B cell (primary cell): ENCODE data around the gene RAI1. TPM values are rescaled to one million over a fixed set of nuclear protein-coding genes. Genes with fewer than 3 reads are reported as not detected.

Experiments used
- ATAC-seq: fragments of 200-7000 bp; cut with Tn5 transposase; one replicate; pipeline ENCODE4 v1.10.0; 2021; ENCODE audit warnings: low read depth, mild to moderate bottlenecking, moderate number of reproducible peaks, moderate library complexity
- CTCF ChIA-PET: fragments of 350-600 bp; sonication (Branson Sonifier 250); formaldehyde crosslinking; loops from one replicate; lab custom pipeline; 2021; ENCODE audit warnings: antibody characterized with exemption, inconsistent platforms; lab: Charles Lee
- POLR2A ChIA-PET: fragments of 350-600 bp; sonication (Branson Sonifier 250); formaldehyde crosslinking; loops from one replicate; lab custom pipeline; 2021; ENCODE audit warnings: antibody characterized with exemption; lab: Charles Lee
- DNase-seq: peaks from one replicate; pipeline ENCODE4 v3.0.0; 2013
- H2AFZ ChIP-seq: 2 replicates; pipeline ENCODE4 v1.6.1; 2012; ENCODE audit warnings: mild to moderate bottlenecking, low read depth, low read length; ENCODE audit not compliant: insufficient read depth, poor library complexity, severe bottlenecking
- H3K27ac ChIP-seq, 2 donors: 1 replicate in 1 of 2; 2 replicates in 1 of 2; pipeline ENCODE4 v1.5.1; 2012 to 2013; ENCODE audit warnings: low read length in 2 of 2, mild to moderate bottlenecking in 2 of 2, moderate library complexity in 1 of 2
- H3K27me3 ChIP-seq, 4 experiments: fragments of 200-600 bp in 1 of 4; sonication (generic) in 1 of 4; replicated peaks in 1 of 4; 1 replicate in 2 of 4; 2 replicates in 2 of 4; pipeline versions ENCODE4 v1.6.1 to v1.7.0; 2013 to 2016; ENCODE audit warnings: low read length in 3 of 4, mild to moderate bottlenecking in 2 of 4, mixed read lengths in 1 of 4, moderate library complexity in 1 of 4; ENCODE audit not compliant: insufficient read depth in 4 of 4, control insufficient read depth in 3 of 4; ENCODE audit errors: control extremely low read depth in 1 of 4
- H3K36me3 ChIP-seq, 2 experiments: replicated peaks in 1 of 2; 1 replicate in 1 of 2; 2 replicates in 1 of 2; pipeline versions ENCODE4 v1.6.1 to v1.7.1; 2013; ENCODE audit warnings: low read length in 1 of 2; ENCODE audit not compliant: insufficient read depth in 2 of 2, control insufficient read depth in 1 of 2; ENCODE audit errors: control extremely low read depth in 1 of 2, extremely low read depth in 1 of 2
- H3K4me1 ChIP-seq, 2 donors: fragments of 200-600 bp in 1 of 2; sonication (generic) in 1 of 2; 1 replicate in 1 of 2; 2 replicates in 1 of 2; pipeline versions ENCODE4 v1.5.1 to v1.6.1; 2013 to 2017; ENCODE audit warnings: low read length in 2 of 2; ENCODE audit not compliant: control insufficient read depth in 2 of 2, insufficient read depth in 2 of 2
- H3K4me2 ChIP-seq: replicated peaks from 2 replicates; pipeline ENCODE3; 2012; ENCODE audit warnings: mild to moderate bottlenecking, low read depth, low read length; ENCODE audit not compliant: poor library complexity, severe bottlenecking
- H3K4me3 ChIP-seq, 5 experiments: fragments of 200-600 bp in 1 of 5; sonication (generic) in 1 of 5; 1 replicate in 3 of 5; 2 replicates in 2 of 5; pipeline versions ENCODE4 v1.5.1 to v1.7.0; 2011 to 2016; ENCODE audit warnings: low read length in 4 of 5, mild to moderate bottlenecking in 4 of 5, low read depth in 2 of 5, control low read depth in 1 of 5, moderate library complexity in 1 of 5; ENCODE audit not compliant: insufficient read depth in 1 of 5; ENCODE audit errors: control extremely low read depth in 1 of 5, extremely low read depth in 1 of 5
- H3K79me2 ChIP-seq: fragments of 200-600 bp; sonication (generic); one replicate; pipeline ENCODE4 v1.6.0; 2016; ENCODE audit warnings: low read length; ENCODE audit not compliant: control insufficient read depth, insufficient read depth
- H3K9ac ChIP-seq: fragments of 200-600 bp; sonication (generic); 2 replicates; pipeline ENCODE4 v1.6.1; 2017; ENCODE audit warnings: mild to moderate bottlenecking, low read length, moderate library complexity
- H3K9me3 ChIP-seq, 3 donors: one replicate each; pipeline versions ENCODE4 v1.6.1 to v1.7.1; 2013; ENCODE audit warnings: low read length in 2 of 3; ENCODE audit not compliant: control insufficient read depth in 2 of 3, insufficient read depth in 1 of 3; ENCODE audit errors: control extremely low read depth in 1 of 3
- H4K20me1 ChIP-seq: 2 replicates; pipeline ENCODE4 v1.6.0; 2012; ENCODE audit warnings: mild to moderate bottlenecking, low read length; ENCODE audit not compliant: insufficient read depth, control insufficient read depth, poor library complexity, severe bottlenecking
- H3K27ac Mint-ChIP-seq: one replicate; pipeline ENCODE4 v1.8.0; 2021; ENCODE audit warnings: mixed read lengths
- H3K27me3 Mint-ChIP-seq: one replicate; pipeline ENCODE4 v1.8.0; 2021; ENCODE audit warnings: mixed read lengths
- H3K4me1 Mint-ChIP-seq: one replicate; pipeline ENCODE4 v1.8.0; 2021; ENCODE audit warnings: mixed read lengths
- H3K4me3 Mint-ChIP-seq: one replicate; pipeline ENCODE4 v1.8.0; 2021; ENCODE audit warnings: mixed read lengths
- H3K9me3 Mint-ChIP-seq: one replicate; pipeline ENCODE4 v1.8.0; 2022; ENCODE audit warnings: mixed read lengths; ENCODE audit not compliant: insufficient read depth
- CTCF ChIP-seq: fragments of 200-600 bp; IDR thresholded peaks from one replicate; pipeline ENCODE4 v1.8.0; 2022; ENCODE audit warnings: antibody characterized with exemption, mild to moderate bottlenecking
- EZH2 ChIP-seq: IDR thresholded peaks from 2 replicates; pipeline ENCODE4 v1.6.1; 2012; ENCODE audit warnings: borderline replicate concordance, low read depth, mild to moderate bottlenecking, moderate library complexity, low read length; ENCODE audit not compliant: insufficient read depth, poor library complexity, severe bottlenecking
- WGBS: methylation state at CpG from one replicate; pipeline ENCODE4 v1.1.5; 2013; ENCODE audit warnings: missing lambda C conversion rate; ENCODE audit not compliant: insufficient coverage; 5-methylcytosine and 5-hydroxymethylcytosine counted together
- intact Hi-C: fragments of 100-400 bp; cut with micrococcal nuclease; formaldehyde crosslinking; loops from one replicate; pipeline ENCODE4 v1.10.0; 2022
- polyA plus RNA-seq: library from polyadenylated mRNA; depleted of rRNA; stranded (reverse); fragments of >200 nt; gene quantifications from 2 replicates; pipeline ENCODE4 v1.2.3, GENCODE V29; 2012
- total RNA-seq, 2 donors: library from RNA; stranded (reverse); fragments of 120-200 nt in 1 of 2; gene quantifications; 1 replicate in 1 of 2; 2 replicates in 1 of 2; pipeline versions ENCODE4 v1.2.3 to v1.2.4, GENCODE V29; 2013 to 2022

The RAI1 gene
- total and polyA plus RNA-seq, 2 donors (not counting 1 experiment from before 2014, with no cell fraction given) = 4.7 to 34.0 TPM

DNA sequence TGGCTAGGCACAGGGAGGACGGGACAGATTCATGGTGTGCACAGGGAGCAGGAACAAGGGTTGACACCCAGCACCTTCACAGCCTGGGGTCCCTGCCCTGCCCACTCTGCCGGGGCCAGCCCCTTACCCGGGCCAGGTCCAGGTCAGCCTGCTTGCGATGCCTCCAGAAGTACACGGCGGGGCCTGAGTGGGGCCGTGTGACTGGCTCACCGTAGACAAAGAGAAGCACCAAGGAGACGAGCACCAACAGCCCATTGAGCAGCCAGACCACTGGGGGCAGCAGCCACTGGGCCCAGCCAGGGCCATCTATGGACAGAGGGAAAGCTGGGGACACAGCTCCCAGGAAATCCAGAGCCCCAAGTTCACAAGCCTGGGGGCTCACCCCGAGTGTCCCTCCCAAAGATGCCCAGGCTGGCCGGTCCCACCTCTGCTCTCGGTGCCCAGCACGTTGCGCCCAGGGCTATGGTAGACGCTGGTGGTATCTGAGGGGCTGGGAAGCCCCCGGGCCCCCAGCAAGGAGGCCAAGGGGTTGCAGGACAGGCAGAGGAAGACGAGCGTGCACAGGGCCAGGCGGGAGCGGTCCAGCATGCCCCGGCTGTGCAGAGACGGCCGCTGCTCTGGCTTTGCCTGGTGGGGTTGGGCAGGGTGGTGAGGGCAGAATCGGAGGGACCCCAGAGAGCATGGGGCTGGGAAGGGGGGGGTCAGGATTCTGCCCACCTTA is 135.7 kb downstream of the RAI1 start:
- Mint-ChIP-seq H3K4me3 (no peak overlapping the region), H3K4me1 (peaks cover 20% of the 10 kb centered on the region), H3K9me3 (no peaks in the 10 kb centered on the region), H3K27ac (no peak overlapping the region), H3K27me3 (no peaks in the 10 kb centered on the region)
- Histone ChIP-seq H4K20me1 (peaks cover 39% of the 10 kb centered on the region), H3K4me1 (peaks cover 0 to 8% of the 10 kb centered on the region in 2 donors), H3K9me3 (no peaks in the 10 kb centered on the region), H3K4me2 (no peak overlapping the region), H3K4me3 (no peak overlapping the region), H3K27ac (no peak overlapping the region), H3K79me2 (peaks cover 24% of the 10 kb centered on the region), H3K9ac (no peak overlapping the region), H3K36me3 (peaks cover 0 to 42% of the 10 kb centered on the region in 2 experiments), H3K27me3 (no peaks in the 10 kb centered on the region), H2AFZ (no peak overlapping the region)
- intact Hi-C loops = no loop called here
- POLR2A ChIA-PET = no interaction called here
- 98% methylated on average over 24 of the region's 24 CpGs for WGBS
- DNase-seq (no peak), ATAC-seq (no peak)
- CTCF ChIA-PET = interaction anchor here (1.1 to 6.4 kb wide), 2 partner anchors 42 to 123 kb away, joined by 3 to 109 read pairs; no protein-coding TSS in a partner anchor
- TF ChIP-seq CTCF = no peak

DNA sequence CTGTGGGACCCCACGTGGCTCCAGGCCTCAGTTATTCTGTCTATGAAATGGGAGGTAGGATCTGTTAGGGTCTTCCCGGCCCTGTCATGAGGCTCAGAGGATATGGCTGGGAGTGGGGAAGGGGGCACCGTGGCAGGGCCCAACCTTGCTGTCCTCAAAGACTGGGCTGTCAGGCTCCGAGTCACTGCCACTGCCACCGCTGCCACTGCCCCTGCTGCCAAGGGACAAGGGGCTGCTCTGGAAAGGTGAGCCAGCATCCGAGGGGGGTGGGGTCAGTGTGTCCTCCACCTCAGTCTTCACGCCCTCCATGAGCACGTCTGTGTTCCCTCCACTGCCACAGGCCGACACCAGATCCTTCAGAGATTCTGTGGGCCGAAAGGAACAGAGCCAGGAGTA is 136.3 kb downstream of the RAI1 start:
- peaks cover 0 to 40% of the 10 kb centered on the region in 2 experiments for H3K36me3 ChIP-seq
- no peaks in the 10 kb centered on the region for H3K27me3 Mint-ChIP-seq
- H3K4me1 Mint-ChIP-seq = peaks cover 16% of the 10 kb centered on the region
- peaks cover 41% of the 10 kb centered on the region for H4K20me1 ChIP-seq
- intact Hi-C loops = no loop called here
- H3K4me1 ChIP-seq = peaks cover 5 to 8% of the 10 kb centered on the region in 2 donors
- ATAC-seq = no peak
- no peaks in the 10 kb centered on the region for H3K9me3 Mint-ChIP-seq
- H3K4me3 Mint-ChIP-seq = no peak overlapping the region
- no peak overlapping the region for H3K27ac Mint-ChIP-seq
- peaks cover 30% of the 10 kb centered on the region for H3K79me2 ChIP-seq
- ChIA-PET CTCF (interaction anchor here (4.2 kb wide), 1 partner anchor 43 kb away, joined by 26 read pairs; no protein-coding TSS in a partner anchor), POLR2A (no interaction called here)
- H3K4me3 ChIP-seq = no peak overlapping the region
- no peak overlapping the region for H3K9ac ChIP-seq
- H3K27me3 ChIP-seq = no peaks in the 10 kb centered on the region
- TF ChIP-seq EZH2 (no peak), CTCF (no peak)
- no peak overlapping the region for H3K27ac ChIP-seq
- WGBS = 99% methylated on average over 10 of the region's 10 CpGs
- H2AFZ ChIP-seq = no peak overlapping the region
- H3K9me3 ChIP-seq = no peaks in the 10 kb centered on the region
- no peak for DNase-seq
- H3K4me2 ChIP-seq = no peak overlapping the region
